Left cardiac atrium (tissue), 4 donors: ENCODE results near the gene TSTD2. TPM values are rescaled to one million over a fixed set of nuclear protein-coding genes. Genes with fewer than 3 reads are reported as not detected.
A peak's percentile ranks its signal among the peaks of the same experiment; 100 is the strongest.

Experiments used
- ATAC-seq, 2 donors: fragments of 200-7000 bp; cut with Tn5 transposase; one replicate each; pipeline ENCODE4 v1.9.1; 2020; ENCODE audit warnings: mild to moderate bottlenecking in 2 of 2, moderate library complexity in 2 of 2
- DNase-seq: peaks from one replicate; pipeline ENCODE4 v3.0.0-alpha.2; 2020
- intact Hi-C, 2 donors: fragments of 100-400 bp; cut with DNase I; formaldehyde crosslinking; loops; one replicate each; pipeline versions ENCODE4 v1.14.1 to v1.15.1; 2022 to 2023
- total RNA-seq, 2 donors: library from RNA; stranded (reverse); fragmentation: NEBNext Ultra II Directional; extraction: Animal tissue kit (Norgen Biotek cat#: 25700); gene quantifications; one replicate each; pipeline ENCODE4 v1.2.1, GENCODE V29; 2021
- donor health status: DM: no; HTN: yes; CAD: no.
- donor health status: DM: no; HTN: yes; CAD: no; lungs with severe emphysema.
- donor health status: DM: yes; HTN: yes; CAD: no.
- donor health status: Dilated cardiomyopathy.

The TSTD2 gene
- total RNA-seq, 2 donors from 2014 or later: 15.5 to 18.6 TPM

DNA sequence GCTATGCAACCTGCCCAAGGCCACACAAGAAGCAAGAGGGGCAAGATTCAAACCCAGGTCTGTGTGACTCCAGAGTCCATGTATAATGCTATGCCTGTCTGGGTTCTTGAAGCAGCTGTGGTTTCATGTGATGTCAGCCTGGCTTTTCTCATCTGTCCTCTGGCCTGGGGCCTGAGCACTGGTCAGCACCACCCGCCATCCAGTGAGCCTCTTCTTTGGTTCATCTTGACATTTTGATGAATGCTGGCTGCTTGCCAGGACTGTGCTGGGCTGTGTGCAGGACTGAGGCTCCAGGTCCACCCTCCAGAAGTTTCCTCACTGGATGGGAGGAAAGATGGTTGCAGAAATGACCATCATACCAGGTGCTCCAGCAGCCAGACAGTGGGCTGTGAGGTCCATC, 61.5 kb downstream of the TSTD2 start:
- DNase-seq: no peak
- intact Hi-C loops: loop anchor here in 1 of 2 donors (2.0 kb wide), 1 partner anchor 23 kb away; no protein-coding TSS in a partner anchor
- peak; percentile 7 to 9 for ATAC-seq

GRCh38 chr9:97570899-97571298, 62.3 kb downstream of the TSTD2 start:
- DNase-seq: peak; percentile 73
- intact Hi-C loops: no loop called here
- ATAC-seq: peak; percentile 84 to 91

- intact Hi-C loops: no loop called here
- ATAC-seq (no peak), DNase-seq (no peak)
Measured at GRCh38 chr9:97568461-97569275, 64.5 kb downstream of the TSTD2 start.

DNA sequence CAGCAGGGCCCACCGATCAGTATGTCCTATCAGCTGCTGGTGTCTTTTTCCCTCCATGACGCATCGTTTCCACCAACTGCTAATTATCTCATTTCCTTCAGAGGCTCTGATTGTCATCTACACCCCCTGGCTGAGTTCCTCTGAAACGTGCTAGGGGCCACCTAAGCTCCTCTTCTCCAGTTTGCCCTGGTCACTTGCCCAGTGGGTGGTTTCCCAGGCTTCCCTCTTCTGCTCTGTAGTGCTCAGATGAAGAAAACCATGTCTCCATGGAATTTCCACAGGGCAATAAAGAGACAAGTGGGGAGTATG, 65.3 kb downstream of the TSTD2 start:
- DNase-seq: no peak
- intact Hi-C loops: no loop called here
- ATAC-seq: no peak

- DNase-seq (no peak), ATAC-seq (no peak)
- intact Hi-C loops: no loop called here
Measured at GRCh38 chr9:97567182-97567893, 65.8 kb downstream of the TSTD2 start.

- no peak for DNase-seq
- intact Hi-C loops: no loop called here
- no peak for ATAC-seq
Measured at GRCh38 chr9:97565262-97565661, 67.9 kb downstream of the TSTD2 start.

DNA sequence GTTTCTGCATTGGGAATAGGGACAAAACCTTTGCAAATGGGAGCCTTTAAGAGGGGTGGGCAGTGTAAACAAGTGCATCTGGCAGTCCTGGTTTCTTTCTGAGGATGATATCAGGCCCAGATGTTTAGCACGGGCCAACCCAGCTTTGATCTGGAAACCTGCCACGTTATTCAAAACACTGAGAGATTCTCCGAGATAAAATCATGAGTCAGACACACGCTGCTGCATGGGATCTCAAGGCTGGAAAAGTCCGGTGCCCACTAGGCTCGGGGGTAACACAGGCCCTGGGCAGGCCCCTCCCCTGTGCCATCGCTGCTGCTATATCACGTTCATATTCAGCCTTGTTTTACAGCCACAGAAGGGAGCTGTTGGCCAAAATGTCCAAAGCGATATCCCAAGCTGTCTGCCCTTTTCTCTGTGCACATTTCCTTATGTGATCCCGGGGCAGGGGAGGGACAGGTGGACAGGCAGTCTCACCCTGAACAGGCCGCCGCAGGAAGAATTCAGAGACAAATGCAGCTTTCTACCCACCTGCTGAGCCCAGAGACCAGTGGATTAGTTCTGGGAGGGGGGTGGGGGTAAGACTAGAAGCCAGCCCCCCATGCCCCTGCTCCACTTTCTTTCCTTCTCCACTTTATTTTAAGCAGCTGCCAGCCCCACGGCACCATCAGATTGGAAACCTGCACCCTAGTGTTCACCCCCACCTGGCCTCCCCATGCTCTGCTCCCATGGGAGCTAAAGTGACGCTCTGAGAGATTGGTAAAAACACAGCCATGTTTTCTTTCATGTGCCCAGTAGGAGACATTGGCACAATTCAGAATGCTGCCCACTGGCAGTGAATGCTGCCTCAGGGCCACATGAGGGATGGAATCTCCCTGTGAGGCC, 68.6 kb downstream of the TSTD2 start:
- peak; percentile 52 for DNase-seq
- peak; percentile 69 to 70 for ATAC-seq
- intact Hi-C loops: no loop called here

GRCh38 chr9:97563458-97564135, 69.6 kb downstream of the TSTD2 start:
- no peak for DNase-seq
- peak; percentile 22 to 44 for ATAC-seq
- intact Hi-C loops: no loop called here

DNA sequence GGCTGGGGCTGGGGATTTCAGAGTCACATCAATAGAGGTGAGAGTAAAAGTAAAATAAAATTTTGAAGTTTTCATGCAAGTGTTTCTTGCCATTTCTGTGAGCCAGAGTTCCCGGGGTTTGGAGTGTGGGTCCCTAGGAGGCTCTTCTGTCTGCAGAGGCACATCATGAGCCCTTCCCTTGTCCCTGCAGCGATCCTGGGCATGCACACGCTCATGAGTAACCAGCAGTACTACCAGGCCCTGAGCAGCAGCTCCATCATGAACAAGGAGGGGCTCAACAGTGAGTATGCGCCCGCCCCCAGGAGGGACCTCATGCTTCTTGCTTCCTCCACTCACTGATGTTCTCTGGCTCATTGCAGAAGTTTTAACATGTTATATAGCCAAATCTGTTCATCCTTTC, 70.6 kb downstream of the TSTD2 start:
- DNase-seq: no peak
- intact Hi-C loops: no loop called here
- ATAC-seq: no peak

GRCh38 chr9:97561501-97561900, 71.7 kb downstream of the TSTD2 start:
- DNase-seq: no peak
- ATAC-seq: no peak
- intact Hi-C loops: no loop called here

DNA sequence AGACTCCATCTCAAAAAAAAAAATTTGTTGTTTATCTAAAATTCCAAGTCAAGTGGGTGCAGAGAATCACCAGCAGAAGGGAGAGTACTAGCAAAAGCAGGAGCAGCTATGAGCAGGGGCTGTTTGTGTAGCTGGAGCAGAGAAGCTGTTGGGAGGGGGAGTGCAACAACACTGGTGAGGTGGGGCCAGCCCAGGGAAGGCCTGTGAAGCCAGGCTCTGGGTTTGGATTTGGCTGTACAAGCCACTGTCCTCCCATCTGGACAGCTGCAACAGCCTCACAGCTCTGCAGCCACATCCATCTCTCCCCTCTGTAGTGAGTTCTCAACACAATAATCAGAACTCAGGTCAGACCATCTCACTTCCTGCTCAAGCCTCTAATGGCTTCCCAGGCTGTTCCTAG, 72.3 kb downstream of the TSTD2 start:
- DNase-seq: no peak
- no peak for ATAC-seq
- intact Hi-C loops: no loop called here

GRCh38 chr9:97560154-97560553, 73.0 kb downstream of the TSTD2 start:
- intact Hi-C loops: no loop called here
- DNase-seq (no peak), ATAC-seq (no peak)

DNA sequence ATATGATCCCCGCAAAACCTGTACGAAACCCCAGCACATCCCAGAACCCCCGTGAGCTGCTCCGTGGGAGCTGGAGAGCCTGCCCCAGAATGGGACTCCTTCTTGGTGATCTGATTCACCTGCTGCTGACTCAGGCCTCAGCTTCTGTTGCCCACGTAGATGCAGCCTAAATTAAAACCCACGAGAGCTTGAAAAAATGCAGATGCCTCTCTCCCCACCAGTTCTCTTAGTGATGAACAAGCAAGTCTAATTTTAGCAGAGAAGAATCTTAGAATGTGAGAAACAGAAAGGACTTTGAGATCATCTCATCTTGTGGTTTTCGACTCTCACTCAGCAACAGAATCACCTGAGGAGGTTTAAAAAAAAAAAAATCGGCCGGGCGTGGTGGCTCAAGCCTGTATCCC, 74.1 kb downstream of the TSTD2 start:
- DNase-seq: no peak
- peak in 1 of 2 donors; percentile 2 for ATAC-seq
- intact Hi-C loops: loop anchor here in 1 of 2 donors (5.0 kb wide), 2 partner anchors 38 to 57 kb away; partner anchors contain the start of gene TMOD1

DNA sequence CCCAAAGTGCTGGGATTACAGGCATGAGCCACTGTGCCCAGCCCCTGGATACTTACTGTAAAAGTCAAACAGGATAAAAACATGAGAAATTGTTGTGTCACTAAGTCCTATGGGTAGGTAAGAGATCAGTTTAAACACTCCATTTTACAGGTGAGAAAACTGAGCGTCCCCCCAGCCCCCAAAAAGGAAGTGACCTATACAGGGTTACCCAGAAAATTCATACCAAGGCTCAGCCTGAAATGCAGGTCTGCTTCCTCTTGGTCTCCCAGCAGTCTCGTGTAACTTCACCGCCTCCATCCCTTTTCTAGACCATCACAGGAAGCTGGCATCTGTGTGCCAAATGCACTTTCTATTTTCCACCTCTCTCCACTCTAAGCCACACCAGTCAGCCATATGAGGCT, 74.5 kb downstream of the TSTD2 start:
- ATAC-seq (no peak), DNase-seq (no peak)
- intact Hi-C loops: loop anchor here in 1 of 2 donors (5.0 kb wide), 2 partner anchors 39 to 56 kb away; partner anchors contain the start of gene TMOD1

GRCh38 chr9:97557606-97558095, 75.5 kb downstream of the TSTD2 start:
- ATAC-seq: peak; percentile 83 to 88
- DNase-seq: peak; percentile 87
- intact Hi-C loops: loop anchor here in 1 of 2 donors (5.0 kb wide), 2 partner anchors 40 to 55 kb away; partner anchors contain the start of gene TMOD1

DNA sequence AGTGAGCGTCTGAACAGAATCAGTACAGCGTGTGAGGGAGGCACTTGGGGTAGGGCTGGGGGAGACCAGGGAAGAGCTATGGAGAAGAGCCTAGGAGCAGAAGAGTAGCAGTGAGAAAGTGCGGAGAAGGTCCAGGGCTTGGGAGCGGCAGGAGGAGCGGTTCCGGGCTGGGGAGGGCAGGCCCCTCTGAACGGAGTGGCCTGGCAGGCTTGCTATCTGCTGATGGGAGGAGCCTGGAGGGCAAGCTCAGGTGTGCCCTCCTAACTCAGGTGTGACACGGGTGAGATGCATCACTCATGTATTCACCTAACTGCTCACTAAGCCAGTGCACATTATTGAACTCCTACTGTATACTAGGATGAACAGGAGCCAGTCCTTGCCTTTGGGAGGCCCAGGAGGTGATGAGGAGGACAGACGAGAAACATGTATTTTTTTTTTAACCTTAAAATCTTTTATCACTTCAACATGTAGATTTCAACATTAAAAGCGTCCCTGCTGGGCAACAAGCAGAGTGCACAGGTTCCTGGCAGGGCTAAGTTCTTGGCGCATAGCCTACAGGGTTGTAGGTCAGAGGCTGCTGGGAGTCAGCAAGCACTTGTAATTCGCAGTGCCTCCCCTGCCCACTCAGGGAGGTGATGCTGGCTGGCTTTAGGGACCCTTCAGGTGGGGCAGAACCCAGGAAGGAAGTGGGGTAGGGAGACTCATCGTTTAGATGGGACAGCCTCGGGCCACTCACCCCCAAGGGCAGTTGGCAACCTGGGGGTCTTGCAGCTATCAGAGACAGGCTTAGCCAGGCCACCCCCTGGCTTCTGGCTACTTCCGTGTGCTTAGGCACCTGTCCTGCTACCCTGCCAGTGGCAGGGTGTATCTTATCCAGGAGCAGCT, 76.2 kb downstream of the TSTD2 start:
- intact Hi-C loops: loop anchor here in 1 of 2 donors (5.0 kb wide), 2 partner anchors 40 to 55 kb away; partner anchors contain the start of gene TMOD1
- ATAC-seq: peak; percentile 54 to 62
- peak; percentile 71 for DNase-seq

DNA sequence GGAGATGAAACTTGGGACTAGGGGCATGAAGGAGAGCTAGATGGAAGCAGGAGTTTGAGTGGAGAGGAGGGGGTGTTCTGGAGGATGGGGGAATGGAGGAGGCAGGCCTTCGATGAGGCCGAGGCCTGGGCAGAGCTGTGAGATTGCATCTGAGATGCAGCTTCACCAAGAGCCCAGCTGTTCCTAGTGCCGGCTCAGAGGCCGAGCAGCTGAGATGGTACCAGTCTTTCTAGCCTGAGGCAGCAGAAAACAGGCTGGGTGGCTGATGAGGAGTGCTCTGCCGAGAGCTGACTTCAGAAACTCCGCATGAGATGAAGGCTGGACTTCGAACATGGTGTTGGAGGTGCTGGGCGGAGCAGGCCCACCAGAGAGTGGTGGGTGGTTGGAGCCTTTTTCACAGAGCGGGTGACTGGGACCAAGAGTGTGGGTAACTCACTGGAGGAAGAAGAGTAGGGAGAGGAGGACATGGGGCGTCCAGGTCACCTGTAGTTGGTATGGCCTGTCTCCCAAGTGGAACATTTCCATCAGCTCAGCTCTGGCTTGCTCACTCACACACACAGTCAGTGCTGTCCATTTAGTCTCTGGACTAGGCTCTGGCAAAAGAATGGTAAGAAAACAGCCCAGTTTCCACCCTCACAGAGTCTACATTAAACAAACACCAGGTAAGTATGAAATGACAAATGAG, 77.0 kb downstream of the TSTD2 start:
- no peak for DNase-seq
- intact Hi-C loops: loop anchor here in 1 of 2 donors (5.0 kb wide), 2 partner anchors 41 to 54 kb away; partner anchors contain the start of gene TMOD1
- ATAC-seq: no peak
